ENCODE measurements around the gene C1orf122. TPM values are rescaled to one million over a fixed set of nuclear protein-coding genes. Genes with fewer than 3 reads are reported as not detected.
A peak's percentile ranks its signal among the peaks of the same experiment; 100 is the strongest.

The C1orf122 gene
- total and polyA plus RNA-seq, 4 donors, result 4.7 to 70.2 (median 40.3) TPM

DNA sequence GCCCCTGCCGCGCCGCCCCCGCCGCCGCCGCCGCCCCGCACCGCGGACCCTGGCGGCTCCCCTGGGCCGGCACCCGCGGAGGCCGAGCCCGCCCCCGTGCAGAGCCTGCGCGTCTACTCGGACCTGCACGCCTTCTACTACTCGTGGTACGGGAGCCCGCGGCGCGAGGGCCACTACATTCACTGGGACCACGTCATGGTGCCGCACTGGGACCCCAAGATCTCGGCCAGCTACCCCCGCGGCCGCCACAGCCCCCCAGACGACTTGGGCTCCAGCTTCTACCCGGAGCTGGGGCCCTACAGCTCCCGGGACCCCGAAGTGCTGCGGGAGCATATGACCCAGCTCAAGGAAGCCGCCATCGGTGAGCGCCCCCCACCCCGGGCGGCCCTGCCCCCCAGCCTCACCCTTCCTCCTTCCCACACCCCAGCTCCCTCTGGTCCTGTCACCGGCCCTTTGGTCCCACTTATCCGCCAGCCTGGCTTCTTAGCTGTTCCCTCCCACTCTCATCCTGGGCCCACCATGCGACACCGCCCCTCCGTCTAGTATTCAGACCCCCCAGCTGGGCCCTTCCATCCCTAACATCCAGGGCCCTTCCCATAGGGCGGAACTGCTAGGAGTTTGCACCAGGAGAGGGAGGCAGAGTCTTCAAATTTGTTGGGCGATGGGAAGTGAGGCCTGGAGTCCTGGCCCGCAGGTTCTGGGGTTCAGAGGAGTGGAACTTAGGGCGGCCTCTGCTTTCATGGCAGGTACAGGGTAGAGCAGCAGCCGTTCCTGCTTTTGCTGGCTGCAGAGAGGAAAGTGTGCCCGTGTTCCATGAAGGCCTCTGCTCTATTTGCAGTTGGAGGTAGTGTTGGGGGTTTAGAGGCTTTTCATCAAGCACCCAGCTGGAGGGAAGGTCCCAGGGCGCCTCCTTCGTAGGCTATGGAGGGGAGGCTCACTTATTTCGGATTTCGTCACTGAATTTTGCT lies 12.9 kb upstream of the C1orf122 start:
- ATAC-seq (ENCODE audit: insufficient read depth, low FRiP score), result no peak
- DNase-seq, result no peak
- Histone ChIP-seq H3K4me3 (peak overlapping the region; percentile 59), H3K36me3 (ENCODE audit: control insufficient read depth in 4 of 4, insufficient read depth in 4 of 4, low read length in 4 of 4) (peaks cover 0 to 6% (median 0%) of the 10 kb centered on the region in 4 donors), H3K9me3 (ENCODE audit: control insufficient read depth in 4 of 4, insufficient read depth in 3 of 4, low read length in 3 of 4) (no peaks in the 10 kb centered on the region), H3K9ac (ENCODE audit: insufficient read depth in 1 of 2, low read length in 2 of 2) (no peak overlapping the region), H3K27me3 (ENCODE audit: control insufficient read depth in 3 of 3, insufficient read depth in 3 of 3, low read length in 2 of 3) (peaks cover 0 to 17% (median 14%) of the 10 kb centered on the region in 3 donors), H3K27ac (ENCODE audit: low read depth in 1 of 2, low read length in 1 of 2) (no peak overlapping the region), H3K4me1 (ENCODE audit: control insufficient read depth in 5 of 5, insufficient read depth in 5 of 5, low read length in 5 of 5) (peaks cover 0 to 20% (median 0%) of the 10 kb centered on the region in 5 donors)
- TF ChIP-seq, protein P1, sequence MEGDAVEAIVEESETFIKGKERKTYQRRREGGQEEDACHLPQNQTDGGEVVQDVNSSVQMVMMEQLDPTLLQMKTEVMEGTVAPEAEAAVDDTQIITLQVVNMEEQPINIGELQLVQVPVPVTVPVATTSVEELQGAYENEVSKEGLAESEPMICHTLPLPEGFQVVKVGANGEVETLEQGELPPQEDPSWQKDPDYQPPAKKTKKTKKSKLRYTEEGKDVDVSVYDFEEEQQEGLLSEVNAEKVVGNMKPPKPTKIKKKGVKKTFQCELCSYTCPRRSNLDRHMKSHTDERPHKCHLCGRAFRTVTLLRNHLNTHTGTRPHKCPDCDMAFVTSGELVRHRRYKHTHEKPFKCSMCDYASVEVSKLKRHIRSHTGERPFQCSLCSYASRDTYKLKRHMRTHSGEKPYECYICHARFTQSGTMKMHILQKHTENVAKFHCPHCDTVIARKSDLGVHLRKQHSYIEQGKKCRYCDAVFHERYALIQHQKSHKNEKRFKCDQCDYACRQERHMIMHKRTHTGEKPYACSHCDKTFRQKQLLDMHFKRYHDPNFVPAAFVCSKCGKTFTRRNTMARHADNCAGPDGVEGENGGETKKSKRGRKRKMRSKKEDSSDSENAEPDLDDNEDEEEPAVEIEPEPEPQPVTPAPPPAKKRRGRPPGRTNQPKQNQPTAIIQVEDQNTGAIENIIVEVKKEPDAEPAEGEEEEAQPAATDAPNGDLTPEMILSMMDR (IDR thresholded peaks at IDR 0.05; ENCODE audit: control extremely low read depth, extremely low read depth), result no peak
- 11 to 15% methylated on average over 44 to 59 of the region's 59 CpGs for WGBS, 2 donors

DNA sequence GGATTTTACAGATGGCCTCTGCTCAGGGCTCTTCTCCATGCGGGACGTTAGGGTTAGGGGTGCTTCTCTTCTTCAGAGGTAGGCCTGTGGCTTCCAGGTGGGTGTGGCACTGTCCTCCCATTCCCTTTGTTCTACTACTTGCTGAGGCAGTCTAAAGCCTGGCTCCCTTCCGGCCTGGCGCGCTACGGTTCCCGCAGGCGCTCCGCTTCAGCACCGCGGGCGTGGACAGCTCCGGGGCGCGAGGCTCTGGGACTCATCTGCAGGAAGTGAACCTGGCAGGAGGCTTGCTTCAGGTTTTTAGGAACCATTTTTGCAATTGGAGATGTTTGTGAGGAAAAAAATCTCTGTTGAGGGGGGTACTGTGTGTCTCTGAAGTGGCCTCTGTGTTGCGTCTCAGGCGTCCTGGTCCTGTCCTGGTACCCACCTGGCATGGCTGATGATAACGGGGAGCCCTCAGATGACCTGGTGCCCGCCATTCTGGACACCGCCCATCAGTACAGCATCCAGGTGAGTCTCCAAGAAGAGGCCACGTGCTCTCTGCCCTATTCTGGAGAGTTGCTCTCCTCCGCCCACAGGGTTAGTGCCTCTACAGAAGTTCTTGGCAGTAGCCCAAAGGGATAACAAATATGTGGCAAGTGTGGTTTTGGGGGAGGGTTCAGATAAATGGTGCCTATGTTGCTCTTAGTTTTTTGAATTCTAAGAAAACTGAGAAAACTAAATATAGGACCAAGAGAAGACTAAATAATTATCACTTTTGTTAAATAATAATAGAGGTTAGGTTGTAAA lies 12.1 kb upstream of the C1orf122 start:
- DNase-seq, result peak; percentile 64 to 78 (median 76)
- H3K27me3 ChIP-seq (ENCODE audit: control insufficient read depth in 3 of 3, insufficient read depth in 3 of 3, low read length in 2 of 3), result peaks cover 0 to 15% (median 14%) of the 10 kb centered on the region in 3 donors
- 26 to 28% methylated on average over 22 of the region's 22 CpGs for WGBS, 2 donors
- no peaks in the 10 kb centered on the region for H3K9me3 ChIP-seq (ENCODE audit: control insufficient read depth in 4 of 4, insufficient read depth in 3 of 4, low read length in 3 of 4)
- peaks cover 0 to 20% (median 0%) of the 10 kb centered on the region in 5 donors for H3K4me1 ChIP-seq (ENCODE audit: control insufficient read depth in 5 of 5, insufficient read depth in 5 of 5, low read length in 5 of 5)
- H3K27ac ChIP-seq (ENCODE audit: low read depth in 1 of 2, low read length in 1 of 2), result no peak overlapping the region
- TF ChIP-seq, protein P1 (IDR thresholded peaks at IDR 0.05; ENCODE audit: control extremely low read depth, extremely low read depth), result no peak
- no peak overlapping the region for H3K4me3 ChIP-seq
- H3K9ac ChIP-seq (ENCODE audit: insufficient read depth in 1 of 2, low read length in 2 of 2), result no peak overlapping the region
- no peak for ATAC-seq (ENCODE audit: insufficient read depth, low FRiP score)
- peaks cover 0 to 15% (median 0%) of the 10 kb centered on the region in 4 donors for H3K36me3 ChIP-seq (ENCODE audit: control insufficient read depth in 4 of 4, insufficient read depth in 4 of 4, low read length in 4 of 4)

DNA sequence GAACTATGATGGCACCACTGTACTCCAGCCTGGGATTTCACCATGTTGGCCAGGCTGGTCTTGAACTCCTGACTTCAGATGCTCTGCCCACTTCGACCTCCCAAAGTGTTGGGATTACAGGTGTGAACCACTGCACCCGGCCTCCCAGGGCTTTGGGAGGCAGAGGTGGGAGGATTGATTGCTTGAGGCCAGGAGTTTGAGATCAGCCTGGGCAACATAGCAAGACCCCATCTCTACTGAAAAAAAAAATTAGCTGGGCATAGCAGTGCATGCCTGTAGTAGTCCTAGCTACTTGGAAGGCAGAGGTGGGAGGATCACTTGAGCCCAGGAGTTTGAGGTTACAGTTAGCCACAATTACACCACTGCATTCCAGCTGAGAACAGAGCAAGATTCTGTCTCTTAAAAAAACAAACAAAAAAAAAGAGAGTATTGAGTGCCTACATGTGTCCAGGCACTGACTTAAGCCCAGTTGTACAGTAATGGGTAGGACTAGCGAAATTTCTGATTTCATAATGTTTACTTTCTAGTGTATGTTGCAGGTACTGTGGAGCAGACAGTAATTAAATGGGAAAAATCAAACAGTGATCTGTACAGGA lies 9.7 kb upstream of the C1orf122 start:
- no peak overlapping the region for H3K4me3 ChIP-seq
- 89 to 91% methylated on average over 3 of the region's 3 CpGs for WGBS, 2 donors
- ATAC-seq (ENCODE audit: insufficient read depth, low FRiP score) (no peak), DNase-seq (no peak)
- peaks cover 0 to 20% (median 0%) of the 10 kb centered on the region in 5 donors for H3K4me1 ChIP-seq (ENCODE audit: control insufficient read depth in 5 of 5, insufficient read depth in 5 of 5, low read length in 5 of 5)
- H3K36me3 ChIP-seq (ENCODE audit: control insufficient read depth in 4 of 4, insufficient read depth in 4 of 4, low read length in 4 of 4), result peaks cover 3 to 23% (median 6%) of the 10 kb centered on the region in 4 donors
- no peak overlapping the region for H3K9ac ChIP-seq (ENCODE audit: insufficient read depth in 1 of 2, low read length in 2 of 2)
- no peak overlapping the region for H3K27ac ChIP-seq (ENCODE audit: low read depth in 1 of 2, low read length in 1 of 2)
- TF ChIP-seq, protein P1 (IDR thresholded peaks at IDR 0.05; ENCODE audit: control extremely low read depth, extremely low read depth), result no peak
- H3K27me3 ChIP-seq (ENCODE audit: control insufficient read depth in 3 of 3, insufficient read depth in 3 of 3, low read length in 2 of 3), result peaks cover 0 to 7% (median 4%) of the 10 kb centered on the region in 3 donors
- no peaks in the 10 kb centered on the region for H3K9me3 ChIP-seq (ENCODE audit: control insufficient read depth in 4 of 4, insufficient read depth in 3 of 4, low read length in 3 of 4)

Data from lung (tissue), 12 donors.